ENCODE measurements around the gene C6orf118. TPM values are rescaled to one million over a fixed set of nuclear protein-coding genes. Genes with fewer than 3 reads are reported as not detected.

Gene C6orf118
- total and polyA plus RNA-seq, 9 of the 15 experiments (the other 6 are each of a cell fraction or from before 2014, with no cell fraction given) = not detected

DNA sequence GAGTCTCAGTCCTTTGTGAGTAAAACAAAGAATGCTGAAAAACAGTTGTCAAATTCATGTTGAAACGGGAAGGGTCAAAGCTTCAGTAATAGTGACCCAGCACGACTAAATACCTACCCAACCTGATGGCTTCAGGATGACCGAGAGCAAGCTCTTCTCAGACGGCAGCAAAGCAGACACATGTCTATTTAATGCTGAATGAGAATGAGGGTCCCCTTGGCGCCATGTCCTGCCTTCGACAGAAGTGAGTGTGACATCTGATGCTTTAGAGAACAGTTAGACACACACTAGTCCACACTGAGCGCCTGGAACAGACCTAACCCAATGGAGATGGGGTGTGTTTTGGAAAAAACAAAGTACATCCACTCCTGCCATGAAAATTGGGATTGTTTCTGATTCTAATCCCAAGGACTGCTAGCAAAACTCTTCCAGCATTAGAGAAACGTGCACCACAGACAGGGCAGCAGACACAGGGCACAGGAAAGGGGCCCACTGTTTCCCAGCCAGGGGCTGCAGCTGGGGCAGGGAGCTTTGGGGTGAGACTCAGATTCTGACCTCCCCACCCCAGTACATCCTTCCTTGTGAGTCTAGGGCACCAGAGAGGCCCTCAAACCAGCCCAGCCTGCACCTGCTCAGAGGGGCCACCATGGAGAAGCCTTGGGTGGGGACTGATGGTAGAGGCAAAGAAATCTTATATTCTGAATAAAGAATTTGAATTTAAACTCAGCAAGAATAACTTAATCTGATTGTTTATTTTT, 76.5 kb downstream of the C6orf118 start (continued):
- TF ChIP-seq MCM5 (IDR thresholded peaks at IDR 0.05; ENCODE audit: low read depth) (no peak), KLF16 (IDR thresholded peaks at IDR 0.05) (no peak)

DNA sequence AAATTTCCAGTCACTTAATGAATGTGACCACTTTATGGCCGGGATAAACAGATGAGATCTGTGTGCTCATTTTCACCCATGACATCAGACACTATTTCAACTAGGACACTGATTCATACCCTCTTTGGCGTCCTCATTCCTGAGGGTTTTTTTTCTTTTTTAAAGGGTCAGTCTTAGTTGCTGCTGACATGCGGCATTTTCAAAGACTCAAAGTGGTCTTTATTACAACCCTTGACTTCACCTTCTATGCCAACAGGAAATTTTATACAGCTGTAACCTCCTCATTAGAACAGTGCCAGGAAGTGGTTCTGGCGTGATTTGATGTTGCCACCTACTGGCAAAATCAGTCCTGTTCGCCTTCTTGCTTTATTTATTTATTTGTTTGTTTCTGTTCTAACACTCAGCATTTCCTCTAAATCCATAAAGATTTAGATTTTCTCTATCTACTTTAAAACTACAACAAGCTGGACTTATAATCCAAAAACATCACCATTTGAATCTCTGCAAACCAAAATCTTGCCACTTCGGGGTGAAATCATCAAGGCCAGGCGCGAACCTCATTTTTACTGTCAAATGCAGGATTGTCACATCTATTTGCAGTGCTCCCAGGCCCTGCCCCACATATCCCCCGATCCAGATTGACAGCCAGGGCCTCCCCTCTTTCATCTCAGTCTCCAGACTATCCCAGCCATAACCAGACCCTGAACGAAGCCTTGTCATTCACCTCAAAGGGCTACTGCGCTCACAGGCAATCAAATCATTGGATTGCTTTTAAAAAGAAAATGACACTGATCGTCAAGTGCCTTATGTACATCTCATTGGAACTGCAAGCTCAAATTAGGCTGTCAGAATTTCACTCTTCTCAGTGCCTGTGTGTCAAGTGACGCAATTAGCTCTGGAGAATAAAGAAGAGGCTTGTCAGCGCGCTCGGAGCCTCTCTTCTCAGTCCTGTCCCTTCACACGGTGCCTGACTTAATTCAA, 77.5 kb downstream of the C6orf118 start:
- in situ Hi-C loops (cut with MboI) = no loop called here
- H3K27me3 ChIP-seq (ENCODE audit: control insufficient read depth in 2 of 2, insufficient read depth in 2 of 2, low read length in 2 of 2) = no peaks in the 10 kb centered on the region
- no peak for FAIRE-seq

More for the DNA sequence above, 77.5 kb downstream of the C6orf118 start:
- no peak for ATAC-seq
- Histone ChIP-seq H3K79me2 (ENCODE audit: control insufficient read depth, insufficient read depth, low read length) (no peaks in the 10 kb centered on the region), H3K4me2 (ENCODE audit: insufficient read depth, low read length) (no peak overlapping the region), H3K9me3 (replicated peaks; ENCODE audit: control insufficient read depth, insufficient read depth, low read depth, low read length) (peaks cover 2% of the 10 kb centered on the region; the same call in 1 of the 2 replicates), H3K9me1 (ENCODE audit: control insufficient read depth, insufficient read depth, low read length) (no peaks in the 10 kb centered on the region), H3K36me3 (ENCODE audit: control insufficient read depth, insufficient read depth, low read length) (no peaks in the 10 kb centered on the region), H3K9ac (ENCODE audit: insufficient read depth in 1 of 2, low read depth in 2 of 2, low read length in 2 of 2) (no peak overlapping the region), H4K20me1 (replicated peaks; ENCODE audit: control insufficient read depth, insufficient read depth, low read length) (no peaks in the 10 kb centered on the region), H3K4me3 (no peak overlapping the region), H3K4me1 (replicated peaks in 1 of 2; ENCODE audit: control insufficient read depth in 2 of 2, insufficient read depth in 2 of 2, low read length in 2 of 2) (no peaks in the 10 kb centered on the region), H2AFZ (ENCODE audit: low read depth, low read length) (no peak overlapping the region), H3K27ac (ENCODE audit: extremely low read depth, low read depth, low read length) (no peak overlapping the region)
- 0% methylated on average over 17 of the region's 17 CpGs for WGBS (ENCODE audit: insufficient coverage, low coverage, missing lambda C conversion rate)
- ChIA-PET CTCF (ENCODE audit: low intra/inter-chr PET ratio) (no interaction called here), POLR2A (no interaction called here)
- intact Hi-C loops (cut with micrococcal nuclease) = no loop called here
- BruUV-seq (replicated peaks) = no TSS peak
- DNase-seq (ENCODE audit: extremely low read depth in 1 of 4, low spot score in 3 of 4) = no peak
- TF ChIP-seq, protein P1, sequence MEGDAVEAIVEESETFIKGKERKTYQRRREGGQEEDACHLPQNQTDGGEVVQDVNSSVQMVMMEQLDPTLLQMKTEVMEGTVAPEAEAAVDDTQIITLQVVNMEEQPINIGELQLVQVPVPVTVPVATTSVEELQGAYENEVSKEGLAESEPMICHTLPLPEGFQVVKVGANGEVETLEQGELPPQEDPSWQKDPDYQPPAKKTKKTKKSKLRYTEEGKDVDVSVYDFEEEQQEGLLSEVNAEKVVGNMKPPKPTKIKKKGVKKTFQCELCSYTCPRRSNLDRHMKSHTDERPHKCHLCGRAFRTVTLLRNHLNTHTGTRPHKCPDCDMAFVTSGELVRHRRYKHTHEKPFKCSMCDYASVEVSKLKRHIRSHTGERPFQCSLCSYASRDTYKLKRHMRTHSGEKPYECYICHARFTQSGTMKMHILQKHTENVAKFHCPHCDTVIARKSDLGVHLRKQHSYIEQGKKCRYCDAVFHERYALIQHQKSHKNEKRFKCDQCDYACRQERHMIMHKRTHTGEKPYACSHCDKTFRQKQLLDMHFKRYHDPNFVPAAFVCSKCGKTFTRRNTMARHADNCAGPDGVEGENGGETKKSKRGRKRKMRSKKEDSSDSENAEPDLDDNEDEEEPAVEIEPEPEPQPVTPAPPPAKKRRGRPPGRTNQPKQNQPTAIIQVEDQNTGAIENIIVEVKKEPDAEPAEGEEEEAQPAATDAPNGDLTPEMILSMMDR (IDR thresholded peaks at IDR 0.05 in 2 of 3, conservative IDR thresholded peaks at IDR 0.05 in 1 of 3; ENCODE audit: insufficient read depth in 2 of 3, low read depth in 1 of 3, low read length in 3 of 3) = 0 out of 6 replicates have a peak, but pooled peaks of 2 of the 3 experiments have one; percentile 1 to 11
- 0 out of 4 replicates have a peak, but pooled peaks of 1 of the 2 experiments have one; percentile 3 for TF ChIP-seq RAD21 (CRISPR knock-in tag; conservative IDR thresholded peaks at IDR 0.05 in 1 of 2, IDR thresholded peaks at IDR 0.05 in 1 of 2)
- TF ChIP-seq PCBP2 (IDR thresholded peaks at IDR 0.05; ENCODE audit: low read depth, low read length, poor library complexity, severe bottlenecking) = no peak

Measured in K562 (cell line).